GM21423 (cell line): ENCODE data around the gene RIN1.
A peak's percentile ranks its signal among the peaks of the same experiment; 100 is the strongest.

Experiments used
- ATAC-seq: cut with Tn5 transposase; IDR thresholded peaks from one replicate; pipeline ENCODE4 v1.9.1; 2021; ENCODE audit warnings: mild to moderate bottlenecking, moderate library complexity; ENCODE audit not compliant: unreplicated experiment

Gene RIN1

GRCh38 chr11:66309475-66309874 lies 26.8 kb downstream of the RIN1 start:
- no peak for ATAC-seq

- no peak for ATAC-seq
Observed at GRCh38 chr11:66302656-66303055, 33.6 kb downstream of the RIN1 start.

- no peak for ATAC-seq
Observed at GRCh38 chr11:66299186-66299585, 37.0 kb downstream of the RIN1 start.

GRCh38 chr11:66297610-66298009 lies 38.6 kb downstream of the RIN1 start:
- ATAC-seq: no peak

GRCh38 chr11:66294626-66295620 lies 41.3 kb downstream of the RIN1 start:
- ATAC-seq: no peak

- ATAC-seq: no peak
Observed at GRCh38 chr11:66293777-66294625, 42.2 kb downstream of the RIN1 start.

- no peak for ATAC-seq
Observed at GRCh38 chr11:66293352-66293751, 42.9 kb downstream of the RIN1 start.

- no peak for ATAC-seq
Observed at GRCh38 chr11:66292543-66293332, 43.5 kb downstream of the RIN1 start.

- ATAC-seq: no peak
Observed at GRCh38 chr11:66291706-66292542, 44.3 kb downstream of the RIN1 start, which contains the start of gene TMEM151A. Gene TMEM151A (plus strand): TSS chr11:66291894. CDS start chr11:66292014, 120 bp downstream.

- no peak for ATAC-seq
Observed at GRCh38 chr11:66291303-66291705, 44.9 kb downstream of the RIN1 start.

GRCh38 chr11:66290330-66290621 lies 46.0 kb downstream of the RIN1 start:
- no peak for ATAC-seq

- peak; percentile 39 for ATAC-seq
Observed at GRCh38 chr11:66289548-66290329, 46.5 kb downstream of the RIN1 start.

- ATAC-seq: peak; percentile 90
Observed at GRCh38 chr11:66288671-66289547, 47.3 kb downstream of the RIN1 start, which contains the start of gene YIF1A. Gene YIF1A (minus strand): TSS chr11:66289143. CDS start chr11:66288985, 158 bp downstream.

GRCh38 chr11:66287889-66288670 lies 48.2 kb downstream of the RIN1 start:
- no peak for ATAC-seq

GRCh38 chr11:66287211-66287888 lies 48.9 kb downstream of the RIN1 start:
- ATAC-seq: no peak

GRCh38 chr11:66286699-66287098 lies 49.5 kb downstream of the RIN1 start:
- ATAC-seq: no peak
